H1 (cell line): ENCODE measurements around the gene PRKCZ.
A peak's percentile ranks its signal among the peaks of the same experiment; 100 is the strongest.

Source experiments
- CHD2 ChIP-seq: IDR thresholded peaks from 2 replicates; pipeline ENCODE4 v1.6.1; 2012; ENCODE audit warnings: low read length, improper control_type of control experiment
- EGR1 ChIP-seq: IDR thresholded peaks from 2 replicates; pipeline ENCODE4 v1.6.1; 2011; ENCODE audit warnings: low read depth, low read length, borderline replicate concordance
- GABPA ChIP-seq: IDR thresholded peaks from 2 replicates; pipeline ENCODE4 v1.6.1; 2011; ENCODE audit warnings: mild to moderate bottlenecking, low read length, moderate library complexity, borderline replicate concordance; ENCODE audit not compliant: insufficient read depth
- HDAC2 ChIP-seq, 2 experiments: fragments of 300-600 bp in 1 of 2; sonication (generic) in 1 of 2; IDR thresholded peaks; 2 replicates each; pipeline ENCODE4 v1.6.1; 2011 to 2012; ENCODE audit warnings: low read depth in 2 of 2, low read length in 2 of 2, mild to moderate bottlenecking in 2 of 2, moderate library complexity in 2 of 2, borderline replicate concordance in 1 of 2, inconsistent platforms in 1 of 2
- HDAC6 ChIP-seq: IDR thresholded peaks from one replicate; pipeline ENCODE4 v1.7.1; 2012; ENCODE audit warnings: low read depth, mild to moderate bottlenecking, inconsistent platforms, low read length, moderate library complexity
- JUND ChIP-seq: IDR thresholded peaks from 2 replicates; pipeline ENCODE4 v1.6.1; 2011; ENCODE audit warnings: mild to moderate bottlenecking, improper control_type of control experiment, low read length
- POLR2AphosphoS5 ChIP-seq: IDR thresholded peaks from 2 replicates; pipeline ENCODE4 v1.6.1; 2011; ENCODE audit warnings: low read depth, low read length
- POU5F1 ChIP-seq: IDR thresholded peaks from 2 replicates; pipeline ENCODE4 v1.6.1; 2011; ENCODE audit warnings: low read depth, mild to moderate bottlenecking, low read length, moderate library complexity
- RFX5 ChIP-seq: IDR thresholded peaks from 2 replicates; pipeline ENCODE4 v1.6.1; 2011; ENCODE audit warnings: low read depth, low read length, improper control_type of control experiment, borderline replicate concordance
- TEAD4 ChIP-seq: IDR thresholded peaks from 2 replicates; pipeline ENCODE4 v1.6.1; 2012; ENCODE audit warnings: low read depth, low read length, inconsistent platforms, mixed read lengths
- TF ChIP-seq, protein P1 (sequence below), 3 experiments: IDR thresholded peaks; 1 replicate in 2 of 3; 2 replicates in 1 of 3; pipeline versions ENCODE4 v1.5.1 to v1.6.1; 2011; ENCODE audit warnings: low read length in 3 of 3, mild to moderate bottlenecking in 3 of 3, inconsistent platforms in 2 of 3, low read depth in 1 of 3, moderate library complexity in 1 of 3; ENCODE audit not compliant: insufficient read depth in 1 of 3; ENCODE audit errors: control extremely low read depth in 1 of 3
- TF ChIP-seq, protein P2 (sequence below): IDR thresholded peaks from 2 replicates; pipeline ENCODE4 v1.6.1; 2012; ENCODE audit warnings: inconsistent platforms

DNA sequence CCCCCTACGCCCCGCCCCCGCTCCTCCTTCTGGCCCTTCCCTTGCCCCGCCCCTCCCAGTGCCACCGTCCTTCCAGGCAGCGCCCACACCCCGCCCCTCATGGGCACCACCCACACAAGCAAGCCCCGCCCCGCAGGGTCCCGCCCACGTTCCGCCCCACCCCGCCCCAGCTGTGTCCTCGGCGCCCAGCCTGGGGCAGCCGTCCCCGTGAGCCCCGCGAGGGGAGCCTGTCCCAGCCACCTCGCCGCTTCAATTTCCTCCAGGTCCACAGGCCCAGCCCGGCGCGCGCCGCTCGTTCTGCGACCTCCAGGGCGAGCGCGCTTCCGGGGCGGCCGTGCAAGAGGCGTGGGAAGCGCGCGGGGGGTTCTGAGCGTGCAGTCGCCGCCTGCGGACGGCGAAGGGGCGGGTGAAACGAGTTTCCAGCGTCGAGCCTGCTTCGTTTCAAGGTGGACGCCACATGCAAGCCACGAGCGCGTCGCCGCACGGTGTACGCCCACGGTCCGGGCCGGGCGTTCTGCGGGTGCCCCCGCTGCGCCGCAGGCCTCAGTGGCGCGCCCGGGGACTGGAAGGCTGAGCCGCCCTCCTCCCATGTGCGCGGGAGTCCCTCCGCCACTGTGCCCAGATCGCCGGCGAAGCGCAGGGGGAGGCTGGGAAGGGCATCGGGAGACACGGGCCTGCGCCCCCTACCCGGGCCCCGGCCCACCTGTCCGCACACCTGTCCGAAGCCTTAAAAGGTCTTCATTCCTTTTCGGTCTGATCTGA, 155.2 kb downstream of the PRKCZ start:
- TF ChIP-seq POU5F1 (no peak), POLR2AphosphoS5 (no peak; the same call in 1 of the 2 replicates), TEAD4 (no peak), HDAC6 (no peak), CHD2 (no peak), RFX5 (no peak), EGR1 (peak; percentile 38; the same call in 1 of the 2 replicates), GABPA (no peak), JUND (no peak), HDAC2 (IDR thresholded peaks at IDR 0.05; ENCODE audit: borderline replicate concordance in 1 of 2, low read depth in 2 of 2, low read length in 2 of 2) (peak in 1 of 2 experiments; percentile 71; a peak in 1 of 4 replicates)
- TF ChIP-seq, protein P1, sequence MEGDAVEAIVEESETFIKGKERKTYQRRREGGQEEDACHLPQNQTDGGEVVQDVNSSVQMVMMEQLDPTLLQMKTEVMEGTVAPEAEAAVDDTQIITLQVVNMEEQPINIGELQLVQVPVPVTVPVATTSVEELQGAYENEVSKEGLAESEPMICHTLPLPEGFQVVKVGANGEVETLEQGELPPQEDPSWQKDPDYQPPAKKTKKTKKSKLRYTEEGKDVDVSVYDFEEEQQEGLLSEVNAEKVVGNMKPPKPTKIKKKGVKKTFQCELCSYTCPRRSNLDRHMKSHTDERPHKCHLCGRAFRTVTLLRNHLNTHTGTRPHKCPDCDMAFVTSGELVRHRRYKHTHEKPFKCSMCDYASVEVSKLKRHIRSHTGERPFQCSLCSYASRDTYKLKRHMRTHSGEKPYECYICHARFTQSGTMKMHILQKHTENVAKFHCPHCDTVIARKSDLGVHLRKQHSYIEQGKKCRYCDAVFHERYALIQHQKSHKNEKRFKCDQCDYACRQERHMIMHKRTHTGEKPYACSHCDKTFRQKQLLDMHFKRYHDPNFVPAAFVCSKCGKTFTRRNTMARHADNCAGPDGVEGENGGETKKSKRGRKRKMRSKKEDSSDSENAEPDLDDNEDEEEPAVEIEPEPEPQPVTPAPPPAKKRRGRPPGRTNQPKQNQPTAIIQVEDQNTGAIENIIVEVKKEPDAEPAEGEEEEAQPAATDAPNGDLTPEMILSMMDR (IDR thresholded peaks at IDR 0.05; ENCODE audit: control extremely low read depth in 1 of 3, insufficient read depth in 1 of 3, low read depth in 1 of 3, low read length in 3 of 3): no peak
- TF ChIP-seq, protein P2, sequence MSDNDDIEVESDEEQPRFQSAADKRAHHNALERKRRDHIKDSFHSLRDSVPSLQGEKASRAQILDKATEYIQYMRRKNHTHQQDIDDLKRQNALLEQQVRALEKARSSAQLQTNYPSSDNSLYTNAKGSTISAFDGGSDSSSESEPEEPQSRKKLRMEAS: peak; percentile 92
